Smooth muscle cell (in vitro differentiated cells): ENCODE data around the gene CDC14B. TPM values are rescaled to one million over a fixed set of nuclear protein-coding genes. Genes with fewer than 3 reads are reported as not detected.

ENCODE experiments used
- DNase-seq: peaks from one replicate; lab custom pipeline; 2025; ENCODE audit not compliant: unreplicated experiment; lab: John Stamatoyannopoulos, UW
- H2AFZ ChIP-seq: fragments of 200-600 bp; sonication (generic); 2 replicates; pipeline ENCODE4 v1.6.0; 2016; ENCODE audit warnings: antibody characterized with exemption, low read depth, mild to moderate bottlenecking
- H3F3A ChIP-seq: fragments of 200-600 bp; sonication (generic); 2 replicates; pipeline ENCODE4 v1.6.0; 2017; ENCODE audit warnings: antibody characterized with exemption, low read depth
- H3K27ac ChIP-seq: fragments of 200-600 bp; sonication (generic); 2 replicates; pipeline ENCODE4 v1.5.1; 2016; ENCODE audit warnings: low read depth, mild to moderate bottlenecking
- H3K27me3 ChIP-seq: fragments of 200-600 bp; sonication (generic); 2 replicates; pipeline ENCODE4 v1.6.1; 2016; ENCODE audit warnings: low read depth, mild to moderate bottlenecking
- H3K36me3 ChIP-seq: fragments of 200-600 bp; sonication (generic); 2 replicates; pipeline ENCODE4 v1.5.1; 2016; ENCODE audit warnings: low read depth
- H3K4me1 ChIP-seq: fragments of 200-600 bp; sonication (generic); 2 replicates; pipeline ENCODE4 v1.5.1; 2016; ENCODE audit warnings: low read depth
- H3K4me2 ChIP-seq: fragments of 200-600 bp; sonication (generic); 2 replicates; pipeline ENCODE4 v1.6.0; 2016; ENCODE audit warnings: mild to moderate bottlenecking
- H3K4me3 ChIP-seq: fragments of 200-600 bp; sonication (generic); 2 replicates; pipeline ENCODE4 v1.5.1; 2016; ENCODE audit warnings: mild to moderate bottlenecking
- H3K79me2 ChIP-seq: fragments of 200-600 bp; sonication (generic); 2 replicates; pipeline ENCODE4 v1.6.0; 2016; ENCODE audit warnings: low read depth, mild to moderate bottlenecking
- H3K9ac ChIP-seq: fragments of 200-600 bp; sonication (generic); 2 replicates; pipeline ENCODE4 v1.6.0; 2016; ENCODE audit warnings: low read depth
- H3K9me3 ChIP-seq: fragments of 200-600 bp; sonication (generic); replicated peaks from 2 replicates; pipeline ENCODE4 v1.5.1; 2016; ENCODE audit warnings: low read depth
- H4K20me1 ChIP-seq: fragments of 200-600 bp; sonication (generic); 2 replicates; pipeline ENCODE4 v1.6.0; 2016; ENCODE audit warnings: low read depth
- CTCF ChIP-seq: fragments of 200-600 bp; sonication (generic); IDR thresholded peaks from 2 replicates; pipeline ENCODE4 v1.5.1; 2017; ENCODE audit warnings: borderline replicate concordance, mild to moderate bottlenecking, antibody characterized with exemption; ENCODE audit not compliant: insufficient read depth, poor library complexity, severe bottlenecking
- WGBS: methylation state at CpG from one replicate; pipeline ENCODE4 v1.1.7; 2016; ENCODE audit warnings: low lambda C conversion rate; 5-methylcytosine and 5-hydroxymethylcytosine counted together
- polyA plus RNA-seq: library from polyadenylated mRNA; unstranded; fragments of >200 nt; fragmentation: Nextera tagmentation; extraction: Ambion mirVana; gene quantifications from 2 replicates; pipeline ENCODE4 v1.2.1, GENCODE V29; 2016
- total RNA-seq: library from RNA; depleted of rRNA; stranded (reverse); fragments of >200 nt; gene quantifications from 2 replicates; pipeline ENCODE4 v1.2.3, GENCODE V29; 2014

Gene CDC14B
- total and polyA plus RNA-seq, 2 experiments from 2014 or later, result 5.7 to 16.0 TPM

GRCh38 chr9:96500696-96501632, 118.7 kb downstream of the CDC14B start:
- Histone ChIP-seq H3K79me2 (no peaks in the 10 kb centered on the region), H3K9me3 (no peaks in the 10 kb centered on the region), H3K27ac (no peak overlapping the region), H3K9ac (no peak overlapping the region), H2AFZ (no peak overlapping the region), H3K4me2 (no peak overlapping the region), H3K27me3 (no peaks in the 10 kb centered on the region), H3K36me3 (no peaks in the 10 kb centered on the region), H3K4me1 (no peaks in the 10 kb centered on the region), H3K4me3 (no peak overlapping the region), H4K20me1 (no peaks in the 10 kb centered on the region), H3F3A (no peaks in the 10 kb centered on the region)
- no peak for DNase-seq
- TF ChIP-seq CTCF, result no peak
- WGBS, result 94% methylated on average over 14 of the region's 14 CpGs

GRCh38 chr9:96499257-96499656, 120.4 kb downstream of the CDC14B start:
- no peak overlapping the region for H3K27ac ChIP-seq
- H3K4me1 ChIP-seq, result no peaks in the 10 kb centered on the region
- no peaks in the 10 kb centered on the region for H3K36me3 ChIP-seq
- no peak overlapping the region for H2AFZ ChIP-seq
- no peak for TF ChIP-seq CTCF
- no peaks in the 10 kb centered on the region for H3F3A ChIP-seq
- H3K4me3 ChIP-seq, result no peak overlapping the region
- DNase-seq, result no peak
- no peak overlapping the region for H3K4me2 ChIP-seq
- H3K9me3 ChIP-seq, result no peaks in the 10 kb centered on the region
- no peak overlapping the region for H3K9ac ChIP-seq
- H3K79me2 ChIP-seq, result no peaks in the 10 kb centered on the region
- H4K20me1 ChIP-seq, result no peaks in the 10 kb centered on the region
- WGBS, result 85% methylated on average over 7 of the region's 7 CpGs
- H3K27me3 ChIP-seq, result no peaks in the 10 kb centered on the region

GRCh38 chr9:96498796-96499195, 120.8 kb downstream of the CDC14B start:
- Histone ChIP-seq H2AFZ (no peak overlapping the region), H3K27ac (no peak overlapping the region), H3K79me2 (no peaks in the 10 kb centered on the region), H3K9me3 (no peaks in the 10 kb centered on the region), H3K4me3 (no peak overlapping the region), H4K20me1 (no peaks in the 10 kb centered on the region), H3K27me3 (no peaks in the 10 kb centered on the region), H3K4me2 (no peak overlapping the region), H3K9ac (no peak overlapping the region), H3F3A (no peaks in the 10 kb centered on the region), H3K36me3 (no peaks in the 10 kb centered on the region), H3K4me1 (no peaks in the 10 kb centered on the region)
- TF ChIP-seq CTCF, result no peak
- DNase-seq, result no peak
- 85% methylated on average over 7 of the region's 7 CpGs for WGBS

- no peaks in the 10 kb centered on the region for H3K27me3 ChIP-seq
- 96% methylated on average over 11 of the region's 17 CpGs for WGBS
- no peaks in the 10 kb centered on the region for H3F3A ChIP-seq
- no peak overlapping the region for H2AFZ ChIP-seq
- no peaks in the 10 kb centered on the region for H3K9me3 ChIP-seq
- no peak overlapping the region for H3K9ac ChIP-seq
- no peaks in the 10 kb centered on the region for H3K4me1 ChIP-seq
- no peak for TF ChIP-seq CTCF
- no peak overlapping the region for H3K4me2 ChIP-seq
- H3K27ac ChIP-seq, result no peak overlapping the region
- no peak overlapping the region for H3K4me3 ChIP-seq
- H4K20me1 ChIP-seq, result no peaks in the 10 kb centered on the region
- DNase-seq, result no peak
- H3K79me2 ChIP-seq, result no peaks in the 10 kb centered on the region
- H3K36me3 ChIP-seq, result no peaks in the 10 kb centered on the region
Observed at GRCh38 chr9:96497117-96497399, 122.6 kb downstream of the CDC14B start.
